Fibroblast of the conjunctiva (primary cell): Measurements from ENCODE around the gene PHLDA2.
A peak's percentile ranks its signal among the peaks of the same experiment; 100 is the strongest.
"Not testable (repeated sequence)": the region's sequence is repeated elsewhere in the genome, so short reads cannot be mapped to it uniquely, and the experiment has no call there.

Experiments used
- DNase-seq: peaks from one replicate; pipeline ENCODE4 v3.0.0-alpha.2; 2010; ENCODE audit warnings: low read depth

The PHLDA2 gene

GRCh38 chr11:2914455-2915195, 14.6 kb downstream of the PHLDA2 start:
- no peak for DNase-seq

- no peak for DNase-seq
Measured at GRCh38 chr11:2913776-2914175, 15.4 kb downstream of the PHLDA2 start.

GRCh38 chr11:2913019-2913431, 16.2 kb downstream of the PHLDA2 start:
- DNase-seq: no peak

- peak; percentile 49 for DNase-seq
Measured at GRCh38 chr11:2912498-2912897, 16.7 kb downstream of the PHLDA2 start.

GRCh38 chr11:2911785-2912391, 17.3 kb downstream of the PHLDA2 start:
- no peak for DNase-seq

DNA sequence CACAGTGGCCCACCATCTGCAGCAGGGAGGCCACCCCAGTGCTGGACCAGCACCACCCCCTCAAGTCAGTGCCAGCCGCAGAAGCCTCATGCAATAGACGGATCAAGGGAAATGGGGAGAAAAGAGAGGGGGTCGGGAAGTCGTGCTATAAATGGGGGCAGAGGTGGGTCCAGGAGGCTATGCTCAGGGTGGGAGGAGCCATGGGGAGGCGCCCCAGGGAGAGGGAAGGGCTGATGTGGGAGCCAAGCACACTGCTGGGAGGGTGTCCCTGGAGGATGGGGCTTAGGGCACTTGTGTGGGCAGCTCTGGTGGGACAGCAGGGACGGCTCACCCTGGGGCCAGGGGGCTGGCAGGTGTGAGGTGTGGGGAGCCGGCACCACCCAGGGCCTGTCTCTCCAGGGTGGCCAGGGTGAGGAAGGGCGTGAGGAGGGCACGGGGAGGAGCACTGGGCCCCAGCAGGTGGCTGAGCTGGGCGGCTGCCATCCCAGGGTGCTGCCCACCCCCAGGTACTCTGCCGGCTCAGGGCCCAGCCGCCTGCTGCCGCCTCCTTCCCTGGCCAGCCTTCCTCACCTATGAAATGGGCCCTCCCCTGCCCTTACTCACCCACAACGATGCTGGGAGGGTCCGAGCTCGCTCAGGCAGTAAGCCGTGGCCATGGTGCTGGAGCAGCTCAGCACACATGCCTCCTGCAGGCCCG, 18.0 kb downstream of the PHLDA2 start:
- DNase-seq: no peak

DNA sequence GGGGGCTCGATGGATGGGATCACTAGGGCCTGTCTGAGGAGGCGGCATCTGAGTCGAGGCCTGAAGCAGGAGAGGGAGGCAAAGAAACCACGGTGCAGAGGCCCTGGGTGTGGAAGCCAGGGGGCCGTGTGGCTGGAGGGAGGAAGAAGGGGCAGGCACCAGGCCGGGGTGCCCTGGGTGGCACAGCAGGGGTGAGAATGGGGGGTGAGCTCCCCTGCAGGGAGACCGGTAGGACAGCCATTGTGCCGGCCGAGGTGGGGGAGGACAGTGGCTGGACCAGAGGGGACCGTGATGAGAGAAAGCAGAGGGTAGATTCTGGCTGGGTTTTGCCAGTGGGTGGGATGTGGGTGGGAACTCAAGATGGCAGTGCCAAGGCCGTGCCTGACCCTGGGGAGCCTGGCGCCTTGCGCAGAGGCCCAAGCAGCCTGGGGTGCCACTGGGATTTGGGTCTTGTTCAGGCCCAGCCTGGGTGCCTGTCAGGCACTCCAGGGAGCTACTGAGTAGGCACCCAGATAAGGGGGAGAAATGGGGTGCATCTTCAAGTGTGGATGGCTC, 18.7 kb downstream of the PHLDA2 start:
- no peak for DNase-seq

DNA sequence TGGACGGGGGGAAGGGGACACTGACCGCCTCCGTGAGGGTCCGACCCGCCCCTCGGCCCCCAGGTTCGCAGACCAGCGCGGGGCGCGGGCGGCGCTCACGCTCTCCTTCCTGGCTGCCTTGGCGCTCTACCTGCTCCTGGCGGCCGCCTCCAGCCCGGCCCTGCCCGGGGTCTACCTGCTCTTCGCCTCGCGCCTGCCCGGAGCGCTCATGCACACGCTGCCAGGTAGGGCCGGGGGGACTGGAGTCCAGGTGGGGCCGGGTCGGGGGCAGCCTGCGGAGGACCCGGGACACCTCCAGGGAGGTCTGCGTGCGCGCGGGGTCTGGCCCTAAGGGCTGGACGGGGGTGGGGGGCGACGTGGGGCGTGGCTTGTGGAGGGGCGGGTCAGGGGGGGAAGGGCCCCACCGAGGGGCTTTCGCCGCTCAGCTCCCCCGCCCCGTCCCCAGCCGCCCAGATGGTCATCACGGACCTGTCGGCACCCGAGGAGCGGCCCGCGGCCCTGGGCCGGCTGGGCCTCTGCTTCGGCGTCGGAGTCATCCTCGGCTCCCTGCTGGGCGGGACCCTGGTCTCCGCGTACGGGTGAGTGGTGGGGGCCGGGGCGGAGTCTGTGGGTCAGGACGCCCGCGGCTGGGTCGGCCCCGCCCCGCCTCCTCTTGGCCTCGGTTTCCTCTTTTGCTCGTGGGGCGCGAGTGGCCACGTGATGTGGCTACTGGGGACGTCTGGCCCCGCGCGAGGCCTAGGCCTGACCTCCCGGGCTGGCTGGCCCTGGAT, 19.9 kb downstream of the PHLDA2 start:
- no peak for DNase-seq

GRCh38 chr11:2908130-2908529, 21.1 kb downstream of the PHLDA2 start:
- DNase-seq: no peak

- not testable (repeated sequence) for DNase-seq
Measured at GRCh38 chr11:2905299-2905698, 23.9 kb downstream of the PHLDA2 start.

- DNase-seq: no peak
Measured at GRCh38 chr11:2904153-2905052, 24.8 kb downstream of the PHLDA2 start.

DNA sequence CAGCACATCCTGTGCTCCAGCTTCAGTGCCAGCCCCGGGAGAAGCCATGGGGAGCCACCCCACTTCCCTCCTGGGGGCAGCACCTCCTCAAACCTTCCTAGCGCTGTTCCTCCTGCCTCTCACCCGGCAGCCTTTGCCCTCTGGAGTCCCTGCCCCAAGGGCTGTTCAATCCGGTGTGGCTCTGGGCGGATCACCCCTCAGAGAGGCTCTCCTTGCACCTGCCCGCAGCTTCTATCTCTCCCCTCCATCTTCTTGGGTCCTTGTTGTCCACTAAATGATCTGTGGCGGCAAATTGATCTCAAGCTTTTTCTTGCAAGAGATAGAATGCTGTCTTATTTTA, 25.6 kb downstream of the PHLDA2 start:
- DNase-seq: no peak

- DNase-seq: no peak
Measured at GRCh38 chr11:2902784-2903671, 26.2 kb downstream of the PHLDA2 start.

GRCh38 chr11:2901854-2902783, 27.1 kb downstream of the PHLDA2 start:
- DNase-seq: peak; percentile 83

GRCh38 chr11:2901196-2901796, 27.9 kb downstream of the PHLDA2 start:
- DNase-seq: no peak

GRCh38 chr11:2899080-2899783, 30.0 kb downstream of the PHLDA2 start:
- DNase-seq: no peak

DNA sequence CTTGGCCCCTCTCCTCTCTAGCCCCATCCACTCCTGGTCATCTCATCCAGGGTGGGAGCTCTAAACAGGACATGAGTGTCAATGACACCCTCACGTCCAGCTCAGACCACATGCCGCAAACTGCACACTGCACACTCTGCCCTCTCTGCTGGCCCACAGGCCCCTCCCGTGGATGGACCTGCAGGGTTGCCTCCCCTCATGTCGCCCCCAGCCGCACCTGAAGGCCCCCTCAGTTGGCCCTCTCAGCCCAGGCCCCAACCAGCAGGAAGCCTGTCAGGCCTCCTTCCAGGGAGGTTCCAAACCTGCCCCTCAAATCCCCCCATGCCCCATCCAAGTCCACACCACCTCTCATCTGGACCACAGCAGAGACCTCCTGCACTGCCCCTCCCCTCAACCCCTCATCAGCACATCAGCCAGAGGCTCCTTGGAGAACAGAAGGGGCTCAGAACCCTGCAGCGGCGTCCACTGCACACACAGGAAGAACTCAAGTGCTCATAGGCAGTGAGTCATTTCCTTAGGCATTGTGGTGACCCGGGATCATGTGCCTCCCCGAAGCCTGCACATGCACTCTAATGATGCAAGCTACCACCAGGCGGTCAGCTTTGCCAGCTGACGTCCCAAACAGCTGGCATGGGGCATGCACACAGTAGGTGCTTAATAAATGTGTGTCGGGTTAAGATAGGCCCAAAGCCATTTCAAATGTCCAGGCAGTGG, 30.7 kb downstream of the PHLDA2 start:
- peak; percentile 67 for DNase-seq
